ENCODE results near the gene DEPDC5.
A peak's percentile ranks its signal among the peaks of the same experiment; 100 is the strongest.

DEPDC5 gene

GRCh38 chr22:31925056-31925455 lies 171.2 kb downstream of the DEPDC5 start:
- no peak for DNase-seq (ENCODE audit: low read depth in 2 of 2)

- no peak for DNase-seq (ENCODE audit: low read depth in 2 of 2)
These were observed 172.2 kb downstream of the DEPDC5 start for GRCh38 chr22:31926024-31926423.

GRCh38 chr22:31926969-31927368 lies 173.2 kb downstream of the DEPDC5 start:
- DNase-seq (ENCODE audit: low read depth in 2 of 2), result no peak

- DNase-seq (ENCODE audit: low read depth in 2 of 2), result no peak
These were observed 173.7 kb downstream of the DEPDC5 start for GRCh38 chr22:31927562-31927961.

- no peak for DNase-seq (ENCODE audit: low read depth in 2 of 2)
These were observed 175.5 kb downstream of the DEPDC5 start for GRCh38 chr22:31929167-31929930.

- DNase-seq (ENCODE audit: low read depth in 2 of 2), result no peak
These were observed 179.0 kb downstream of the DEPDC5 start for GRCh38 chr22:31932863-31933262.

- DNase-seq (ENCODE audit: low read depth in 2 of 2), result no peak
These were observed 179.6 kb downstream of the DEPDC5 start for GRCh38 chr22:31933406-31933805.

- DNase-seq (ENCODE audit: low read depth in 2 of 2), result no peak
These were observed 180.1 kb downstream of the DEPDC5 start for GRCh38 chr22:31933816-31934482.

GRCh38 chr22:31935961-31936635 lies 182.3 kb downstream of the DEPDC5 start:
- DNase-seq (ENCODE audit: low read depth in 2 of 2), result no peak

GRCh38 chr22:31937341-31937740 lies 183.5 kb downstream of the DEPDC5 start:
- DNase-seq (ENCODE audit: low read depth in 2 of 2), result no peak

- DNase-seq (ENCODE audit: low read depth in 2 of 2), result no peak
These were observed 184.5 kb downstream of the DEPDC5 start for GRCh38 chr22:31938296-31938695.

GRCh38 chr22:31940506-31940905 lies 186.7 kb downstream of the DEPDC5 start:
- DNase-seq (ENCODE audit: low read depth in 2 of 2), result no peak

GRCh38 chr22:31942091-31942490 lies 188.3 kb downstream of the DEPDC5 start:
- DNase-seq (ENCODE audit: low read depth in 2 of 2), result no peak

- DNase-seq (ENCODE audit: low read depth in 2 of 2), result peak in 1 of 2 donors; percentile 7
These were observed 189.6 kb downstream of the DEPDC5 start for GRCh38 chr22:31943206-31943977.

- peak; percentile 67 to 69 for DNase-seq (ENCODE audit: low read depth in 2 of 2)
These were observed 190.3 kb downstream of the DEPDC5 start, which contains the start of gene YWHAH for GRCh38 chr22:31943978-31944699. Gene YWHAH, plus strand, starts transcription at chr22:31944535. Its CDS starts 199 bp downstream, at chr22:31944734.

- DNase-seq (ENCODE audit: low read depth in 2 of 2), result no peak
These were observed 191.1 kb downstream of the DEPDC5 start for GRCh38 chr22:31944700-31945442.

GRCh38 chr22:31945443-31945855 lies 191.6 kb downstream of the DEPDC5 start:
- DNase-seq (ENCODE audit: low read depth in 2 of 2), result no peak

- DNase-seq (ENCODE audit: low read depth in 2 of 2), result no peak
These were observed 192.3 kb downstream of the DEPDC5 start for GRCh38 chr22:31945971-31946680.

- no peak for DNase-seq (ENCODE audit: low read depth in 2 of 2)
These were observed 193.5 kb downstream of the DEPDC5 start for GRCh38 chr22:31947296-31947695.

- no peak for DNase-seq (ENCODE audit: low read depth in 2 of 2)
These were observed 194.2 kb downstream of the DEPDC5 start for GRCh38 chr22:31948002-31948401.

Measured in stimulated activated CD8-positive, alpha-beta memory T cell treated with anti-CD3 and anti-CD28 coated beads, Interleukin-7, amount 100 ng/mL, for 1 hour (primary cell).